PC-9 (cell line): ENCODE results near the gene DENND11. TPM values are rescaled to one million over a fixed set of nuclear protein-coding genes. Genes with fewer than 3 reads are reported as not detected.
"Not testable (repeated sequence)": the region's sequence is repeated elsewhere in the genome, so short reads cannot be mapped to it uniquely, and the experiment has no call there.

Experiments
- BruUV-seq: library from RNA; stranded (reverse); fragments of 400-500 nt; replicated peaks from 2 replicates; lab custom pipeline; 2021; lab: Mats Ljungman, UMichigan
- CTCF ChIA-PET: fragments of 300-600 bp; sonication (Branson Sonifier 250); formaldehyde crosslinking; loops from one replicate; lab custom pipeline; 2022; ENCODE audit warnings: antibody characterized with exemption; lab: Charles Lee
- POLR2A ChIA-PET: fragments of 300-600 bp; sonication (Branson Sonifier 250); formaldehyde crosslinking; loops from one replicate; lab custom pipeline; 2022; ENCODE audit warnings: antibody characterized with exemption; ENCODE audit not compliant: unreplicated experiment; lab: Charles Lee
- DNase-seq, 2 experiments: peaks; one replicate each; pipeline versions ENCODE4 v3.0.0 to v3.0.0-alpha.2; 2015 to 2022; ENCODE audit warnings: mixed read lengths in 1 of 2
- H2AFZ ChIP-seq: fragments of 200-600 bp; sonication (generic); 2 replicates; pipeline ENCODE4 v1.8.1; 2017; ENCODE audit warnings: antibody characterized with exemption
- H3F3A ChIP-seq: fragments of 200-600 bp; sonication (generic); 2 replicates; pipeline ENCODE4 v1.8.1; 2017; ENCODE audit warnings: antibody characterized with exemption, mild to moderate bottlenecking, low read depth; ENCODE audit not compliant: insufficient read depth
- H3K27ac ChIP-seq: fragments of 200-600 bp; sonication (generic); 2 replicates; pipeline ENCODE4 v1.6.1; 2016; ENCODE audit warnings: mixed run types
- H3K27me3 ChIP-seq: fragments of 200-600 bp; sonication (generic); 2 replicates; pipeline ENCODE4 v1.6.1; 2016; ENCODE audit warnings: low read depth, mixed run types; ENCODE audit not compliant: insufficient read depth
- H3K36me3 ChIP-seq: fragments of 200-600 bp; sonication (generic); 2 replicates; pipeline ENCODE4 v1.6.1; 2016; ENCODE audit warnings: low read depth, mixed run types
- H3K4me1 ChIP-seq: fragments of 200-600 bp; sonication (generic); replicated peaks from 2 replicates; pipeline ENCODE4 v1.6.1; 2016; ENCODE audit warnings: mixed run types; ENCODE audit not compliant: insufficient read depth
- H3K4me2 ChIP-seq: fragments of 200-600 bp; sonication (generic); 2 replicates; pipeline ENCODE4 v1.6.1; 2017; ENCODE audit warnings: mixed run types
- H3K4me3 ChIP-seq: fragments of 200-600 bp; sonication (generic); 2 replicates; pipeline ENCODE4 v1.6.1; 2016; ENCODE audit warnings: mixed run types
- H3K79me2 ChIP-seq: fragments of 200-600 bp; sonication (generic); 2 replicates; pipeline ENCODE4 v1.6.1; 2017; ENCODE audit warnings: low read depth, mixed run types
- H3K9me2 ChIP-seq: fragments of 200-600 bp; sonication (generic); 2 replicates; pipeline ENCODE4 v1.8.1; 2017; ENCODE audit warnings: mild to moderate bottlenecking; ENCODE audit not compliant: insufficient read depth
- H3K9me3 ChIP-seq: fragments of 200-600 bp; sonication (generic); 2 replicates; pipeline ENCODE4 v1.8.1; 2016; ENCODE audit warnings: low read depth; ENCODE audit not compliant: insufficient read depth
- H4K20me1 ChIP-seq: fragments of 200-600 bp; sonication (generic); 2 replicates; pipeline ENCODE4 v1.8.1; 2017; ENCODE audit not compliant: insufficient read depth
- CTCF ChIP-seq: fragments of 200-600 bp; sonication (generic); conservative IDR thresholded peaks from 2 replicates; pipeline ENCODE4 v1.6.1; 2017; ENCODE audit warnings: mixed run types, antibody characterized with exemption, mild to moderate bottlenecking, moderate library complexity
- EZH2 ChIP-seq: fragments of 200-600 bp; sonication (generic); IDR thresholded peaks from 2 replicates; pipeline ENCODE4 v1.8.0; 2017; ENCODE audit warnings: antibody characterized with exemption, low read depth
- intact Hi-C: fragments of 100-400 bp; cut with micrococcal nuclease; formaldehyde crosslinking; loops from one replicate; pipeline ENCODE4 v1.10.0; 2022; ENCODE audit not compliant: unreplicated experiment
- total RNA-seq: library from RNA; stranded (reverse); gene quantifications from 2 replicates; pipeline ENCODE4 v1.2.3, GENCODE V29; 2021

DENND11 gene
- total RNA-seq, 1 experiment from 2014 or later, result 49.4 TPM

- Histone ChIP-seq H3K4me3 (no peak overlapping the region), H3K27ac (no peak overlapping the region), H3K79me2 (peaks cover 35% of the 10 kb centered on the region), H2AFZ (no peak overlapping the region), H3K27me3 (no peaks in the 10 kb centered on the region), H4K20me1 (peaks cover 19% of the 10 kb centered on the region), H3K9me2 (no peaks in the 10 kb centered on the region), H3K4me2 (no peak overlapping the region), H3F3A (no peaks in the 10 kb centered on the region), H3K9me3 (no peaks in the 10 kb centered on the region), H3K36me3 (no peaks in the 10 kb centered on the region), H3K4me1 (peaks cover 15% of the 10 kb centered on the region)
- no TSS peak for BruUV-seq
- POLR2A ChIA-PET, result no interaction called here
- TF ChIP-seq CTCF, result no peak
- TF ChIP-seq EZH2, result no peak
- intact Hi-C loops, result no loop called here
- no peak for DNase-seq
- CTCF ChIA-PET, result interaction anchor here (0.6 to 1.5 kb wide), 2 partner anchors 9 to 16 kb away, joined by 3 to 5 read pairs; no protein-coding TSS in a partner anchor
Observed at GRCh38 chr7:141693082-141693481, 8.9 kb downstream of the DENND11 start.

- DNase-seq, result no peak
- POLR2A ChIA-PET, result no interaction called here
- Histone ChIP-seq H2AFZ (no peak overlapping the region), H3K4me2 (no peak overlapping the region), H3K36me3 (no peaks in the 10 kb centered on the region), H3K9me2 (no peaks in the 10 kb centered on the region), H4K20me1 (peaks cover 19% of the 10 kb centered on the region), H3K4me1 (peaks cover 13% of the 10 kb centered on the region; the same call in 1 of the 2 replicates), H3F3A (no peaks in the 10 kb centered on the region), H3K27ac (no peak overlapping the region), H3K79me2 (peaks cover 35% of the 10 kb centered on the region), H3K4me3 (no peak overlapping the region), H3K27me3 (no peaks in the 10 kb centered on the region), H3K9me3 (no peaks in the 10 kb centered on the region)
- no TSS peak for BruUV-seq
- no peak for TF ChIP-seq CTCF
- TF ChIP-seq EZH2, result no peak
- intact Hi-C loops, result no loop called here
- CTCF ChIA-PET, result no interaction called here
Observed at GRCh38 chr7:141691961-141692360, 10.0 kb downstream of the DENND11 start.

GRCh38 chr7:141691540-141691939, 10.4 kb downstream of the DENND11 start:
- peaks cover 19% of the 10 kb centered on the region for H4K20me1 ChIP-seq
- intact Hi-C loops, result no loop called here
- no peak overlapping the region for H2AFZ ChIP-seq
- no peaks in the 10 kb centered on the region for H3K36me3 ChIP-seq
- H3K4me2 ChIP-seq, result no peak overlapping the region
- no peaks in the 10 kb centered on the region for H3K9me3 ChIP-seq
- ChIA-PET POLR2A (no interaction called here), CTCF (no interaction called here)
- TF ChIP-seq CTCF (no peak), EZH2 (no peak)
- H3K4me3 ChIP-seq, result no peak overlapping the region
- BruUV-seq, result no TSS peak
- no peaks in the 10 kb centered on the region for H3K9me2 ChIP-seq
- H3K27ac ChIP-seq, result no peak overlapping the region
- peaks cover 30% of the 10 kb centered on the region for H3K79me2 ChIP-seq
- H3K27me3 ChIP-seq, result no peaks in the 10 kb centered on the region
- peaks cover 11% of the 10 kb centered on the region; the same call in 1 of the 2 replicates for H3K4me1 ChIP-seq
- no peak for DNase-seq
- H3F3A ChIP-seq, result no peaks in the 10 kb centered on the region

GRCh38 chr7:141689072-141689825, 12.7 kb downstream of the DENND11 start:
- H3K9me2 ChIP-seq, H2AFZ ChIP-seq, H3F3A ChIP-seq, H3K4me3 ChIP-seq, DNase-seq, intact Hi-C loops, H3K4me1 ChIP-seq, H3K36me3 ChIP-seq, H3K27me3 ChIP-seq, BruUV-seq, CTCF ChIA-PET, H3K4me2 ChIP-seq, H3K27ac ChIP-seq, H3K9me3 ChIP-seq: not testable (repeated sequence)
- POLR2A ChIA-PET, result interaction anchor here (0.6 kb wide), 1 partner anchor 458 kb away, joined by 3 read pairs; no protein-coding TSS in a partner anchor
- H3K79me2 ChIP-seq, result peaks cover 20% of the 10 kb centered on the region
- peaks cover 19% of the 10 kb centered on the region for H4K20me1 ChIP-seq
